ENCODE results near the gene KNDC1.
A peak's percentile ranks its signal among the peaks of the same experiment; 100 is the strongest.

KNDC1 gene

GRCh38 chr10:133123050-133123745, 36.8 kb upstream of the KNDC1 start:
- Histone ChIP-seq H3K9ac (no peak overlapping the region), H3K36me3 (no peaks in the 10 kb centered on the region), H3K27ac (no peak overlapping the region), H4K20me1 (peaks cover 0 to 9% (median 0%) of the 10 kb centered on the region in 11 experiments; a peak in 4 of 22 replicates), H3K4me3 (no peak overlapping the region), H3K9me3 (replicated peaks in 1 of 11) (peaks cover 18 to 31% (median 24%) of the 10 kb centered on the region in 11 experiments), H3K4me1 (peaks cover 11 to 19% (median 14%) of the 10 kb centered on the region in 10 experiments), H3K27me3 (peaks cover 0 to 29% (median 8%) of the 10 kb centered on the region in 11 experiments; a peak in 10 of 22 replicates), H3K4me2 (peak overlapping the region; percentile 14 to 74 (median 59); a peak in 20 of 22 replicates)
- no peak for TF ChIP-seq Cebpa-rat (IDR thresholded peaks at IDR 0.05)

DNA sequence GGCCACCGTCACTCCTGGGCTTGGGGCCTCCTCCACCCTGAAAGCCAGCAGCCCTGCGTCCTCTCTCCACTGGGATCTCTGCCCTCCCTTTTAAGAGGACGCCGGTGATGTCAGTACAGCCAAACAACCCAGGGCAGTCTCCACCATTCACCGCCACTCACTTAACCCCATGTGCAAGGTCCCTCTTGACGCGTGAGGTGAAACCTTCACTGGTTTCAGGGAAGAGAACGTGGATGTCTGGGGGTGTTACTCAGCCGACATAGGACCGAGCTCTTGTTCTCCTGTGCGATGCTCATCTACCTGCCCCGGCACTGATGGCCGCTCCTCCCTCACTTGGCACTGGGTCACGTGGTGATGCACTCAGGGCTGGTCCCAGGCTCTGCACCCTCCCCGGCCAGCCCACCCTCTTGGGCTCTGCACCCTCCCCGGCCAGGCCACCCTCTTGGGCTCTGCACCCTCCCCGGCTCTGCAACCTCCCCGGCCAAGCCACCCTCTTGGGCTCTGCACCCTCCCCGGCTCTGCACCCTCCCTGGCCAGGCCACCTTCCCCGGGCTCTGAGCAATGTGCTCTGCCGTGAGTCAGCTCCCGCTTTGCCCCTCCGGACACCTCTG, 36.2 kb upstream of the KNDC1 start:
- H3K27ac ChIP-seq, result no peak overlapping the region
- H4K20me1 ChIP-seq, result peaks cover 0 to 9% (median 0%) of the 10 kb centered on the region in 11 experiments; a peak in 6 of 22 replicates
- TF ChIP-seq Cebpa-rat (IDR thresholded peaks at IDR 0.05), result no peak
- peaks cover 11 to 19% (median 14%) of the 10 kb centered on the region in 10 experiments for H3K4me1 ChIP-seq
- no peak overlapping the region; a peak in 1 of 22 replicates for H3K4me2 ChIP-seq
- H3K9me3 ChIP-seq (replicated peaks in 1 of 11), result peaks cover 12 to 28% (median 18%) of the 10 kb centered on the region in 11 experiments
- H3K9ac ChIP-seq, result no peak overlapping the region
- H3K27me3 ChIP-seq, result peaks cover 0 to 29% (median 8%) of the 10 kb centered on the region in 11 experiments; a peak in 10 of 22 replicates
- H3K4me3 ChIP-seq, result no peak overlapping the region
- no peaks in the 10 kb centered on the region for H3K36me3 ChIP-seq

DNA sequence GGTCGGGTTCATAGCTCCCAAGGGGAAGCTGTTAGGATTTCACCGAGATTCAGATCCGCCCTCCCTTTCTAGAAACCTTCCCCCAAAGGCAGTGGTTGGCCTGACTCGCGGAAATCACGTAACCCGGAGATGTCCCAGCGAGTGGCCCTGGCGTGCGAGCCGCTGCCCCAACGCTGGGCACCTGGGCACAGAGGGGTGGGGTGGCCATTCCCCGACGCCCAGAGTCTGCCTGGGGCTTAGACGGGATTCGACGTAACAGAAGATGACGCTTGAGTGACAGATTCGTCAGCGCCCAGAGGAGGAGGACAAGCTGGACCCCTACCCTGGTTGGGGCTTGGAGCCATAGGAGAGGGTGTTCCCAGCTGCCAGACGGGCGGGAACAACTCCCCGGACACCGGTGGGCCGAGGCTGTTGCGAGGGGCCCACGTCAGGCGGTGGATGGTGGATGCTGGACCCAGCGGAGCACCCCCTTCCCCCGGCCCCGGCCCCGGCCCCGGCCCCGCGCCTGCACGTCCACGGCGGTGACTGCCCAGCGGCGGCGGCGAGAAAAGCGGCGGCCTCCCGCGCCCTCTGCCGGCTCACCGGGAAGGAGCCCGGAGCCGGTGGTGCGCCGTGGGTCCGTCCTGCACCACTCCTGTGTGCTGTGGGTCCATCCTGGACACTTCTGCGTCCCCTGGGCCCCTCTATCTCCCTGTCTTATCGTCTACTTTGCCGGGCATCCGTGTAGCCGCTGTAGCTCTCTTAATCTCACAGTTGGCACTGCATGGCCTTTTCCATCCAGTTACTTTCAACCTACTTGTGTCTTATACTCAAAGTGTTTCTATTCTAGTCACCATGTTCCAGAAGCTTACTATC, 35.4 kb upstream of the KNDC1 start:
- H4K20me1 ChIP-seq, result peaks cover 0 to 9% (median 0%) of the 10 kb centered on the region in 11 experiments; a peak in 6 of 22 replicates
- 0 out of 22 replicates have a peak overlapping the region, but pooled peaks of 1 of the 11 experiments have one; percentile 9 for H3K4me2 ChIP-seq
- no peak overlapping the region for H3K27ac ChIP-seq
- no peak overlapping the region for H3K9ac ChIP-seq
- H3K27me3 ChIP-seq, result peaks cover 0 to 29% (median 8%) of the 10 kb centered on the region in 11 experiments; a peak in 10 of 22 replicates
- TF ChIP-seq Cebpa-rat (IDR thresholded peaks at IDR 0.05), result no peak
- H3K36me3 ChIP-seq, result no peaks in the 10 kb centered on the region
- peaks cover 11 to 19% (median 14%) of the 10 kb centered on the region in 10 experiments for H3K4me1 ChIP-seq
- H3K4me3 ChIP-seq, result no peak overlapping the region
- peaks cover 5 to 21% (median 11%) of the 10 kb centered on the region in 11 experiments for H3K9me3 ChIP-seq (replicated peaks in 1 of 11)

DNA sequence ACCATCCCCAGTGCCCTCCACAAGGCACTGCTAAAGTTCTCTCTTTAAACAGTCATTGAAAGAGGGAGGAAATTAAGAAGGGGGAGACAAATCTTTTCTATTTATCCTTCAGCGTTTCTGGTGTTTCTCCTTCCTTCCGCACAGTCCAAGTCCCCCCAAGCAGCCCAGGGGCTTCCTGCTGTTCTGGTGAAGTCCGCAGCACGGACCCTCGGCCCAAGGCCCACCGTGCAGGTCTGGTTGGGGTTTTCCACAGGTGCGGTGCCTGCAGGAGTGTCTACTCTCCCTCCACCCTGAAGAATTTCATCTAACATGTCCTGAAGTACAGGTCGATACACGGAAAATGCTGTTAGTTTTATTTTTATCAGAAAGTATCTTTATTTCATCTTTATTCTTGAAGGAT, 34.1 kb upstream of the KNDC1 start:
- Histone ChIP-seq H3K4me1 (peaks cover 11 to 32% (median 24%) of the 10 kb centered on the region in 10 experiments), H3K4me3 (no peak overlapping the region), H4K20me1 (peaks cover 0 to 14% (median 0%) of the 10 kb centered on the region in 11 experiments; a peak in 9 of 22 replicates), H3K27me3 (peaks cover 0 to 30% (median 8%) of the 10 kb centered on the region in 11 experiments; a peak in 10 of 22 replicates), H3K9ac (no peak overlapping the region), H3K36me3 (no peaks in the 10 kb centered on the region), H3K9me3 (replicated peaks in 1 of 11) (peaks cover 0 to 10% (median 0%) of the 10 kb centered on the region in 11 experiments; a peak in 10 of 22 replicates), H3K4me2 (no peak overlapping the region), H3K27ac (no peak overlapping the region)
- no peak for TF ChIP-seq Cebpa-rat (IDR thresholded peaks at IDR 0.05)

- H3K4me1 ChIP-seq, result peaks cover 12 to 39% (median 32%) of the 10 kb centered on the region in 10 experiments
- peaks cover 0 to 37% (median 8%) of the 10 kb centered on the region in 11 experiments; a peak in 13 of 22 replicates for H3K27me3 ChIP-seq
- peaks cover 0 to 22% (median 6%) of the 10 kb centered on the region in 11 experiments; a peak in 11 of 22 replicates for H4K20me1 ChIP-seq
- no peak for TF ChIP-seq Cebpa-rat (IDR thresholded peaks at IDR 0.05)
- H3K36me3 ChIP-seq, result no peaks in the 10 kb centered on the region
- H3K9me3 ChIP-seq (replicated peaks in 1 of 11), result peaks cover 0 to 10% (median 0%) of the 10 kb centered on the region in 11 experiments; a peak in 9 of 22 replicates
- no peak overlapping the region for H3K9ac ChIP-seq
- no peak overlapping the region for H3K4me3 ChIP-seq
- no peak overlapping the region for H3K4me2 ChIP-seq
- H3K27ac ChIP-seq, result no peak overlapping the region
These were observed 33.4 kb upstream of the KNDC1 start for GRCh38 chr10:133126431-133127290.

DNA sequence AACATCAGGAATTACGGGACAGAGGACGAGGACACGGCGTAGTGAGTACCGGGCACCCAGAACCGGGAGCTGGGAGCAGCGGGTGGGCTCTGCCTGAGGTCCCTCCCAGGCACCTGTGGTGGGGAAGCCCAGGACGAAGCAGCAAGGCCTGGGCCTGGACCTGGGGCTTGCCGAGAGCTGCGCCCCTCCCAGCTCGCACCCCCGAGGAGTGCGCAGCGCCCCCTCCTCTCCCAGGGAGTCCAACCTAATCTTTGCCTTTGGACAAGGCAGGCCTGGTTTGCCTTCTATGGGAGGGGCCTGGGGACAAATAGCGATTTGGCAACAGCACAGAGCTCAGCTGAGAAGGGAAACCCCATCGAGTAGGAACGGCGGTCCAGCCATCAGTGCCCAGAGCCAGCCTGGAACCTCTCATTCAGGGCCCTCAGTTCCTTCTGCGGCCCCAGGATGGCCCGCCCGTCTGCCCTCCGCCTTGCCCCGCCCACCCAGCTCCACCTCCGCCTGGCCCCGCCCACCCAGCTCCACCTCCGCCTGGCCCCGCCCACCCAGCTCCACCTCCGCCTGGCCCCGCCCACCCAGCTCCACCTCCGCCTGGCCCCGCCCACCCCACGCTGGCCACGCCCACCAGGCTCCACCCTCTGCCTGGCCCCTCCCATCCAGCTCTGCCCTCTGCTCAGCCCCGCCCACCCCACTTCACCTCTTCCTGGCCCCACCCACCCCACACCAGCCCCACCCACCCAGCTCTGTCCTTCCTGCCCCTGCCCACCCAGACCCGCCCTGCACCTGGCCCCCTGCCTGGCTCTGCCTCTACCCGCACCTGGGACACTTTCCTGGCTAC, 32.5 kb upstream of the KNDC1 start:
- H3K4me1 ChIP-seq, result peaks cover 15 to 39% (median 32%) of the 10 kb centered on the region in 10 experiments
- H3K27ac ChIP-seq, result no peak overlapping the region
- no peak overlapping the region for H3K4me2 ChIP-seq
- H3K4me3 ChIP-seq, result no peak overlapping the region
- no peak for TF ChIP-seq Cebpa-rat (IDR thresholded peaks at IDR 0.05)
- H3K9me3 ChIP-seq (replicated peaks in 1 of 11), result peaks cover 0 to 10% (median 0%) of the 10 kb centered on the region in 11 experiments; a peak in 9 of 22 replicates
- peaks cover 0 to 30% (median 14%) of the 10 kb centered on the region in 11 experiments; a peak in 16 of 22 replicates for H4K20me1 ChIP-seq
- no peak overlapping the region for H3K9ac ChIP-seq
- H3K27me3 ChIP-seq, result peaks cover 0 to 46% (median 16%) of the 10 kb centered on the region in 11 experiments; a peak in 13 of 22 replicates
- no peaks in the 10 kb centered on the region for H3K36me3 ChIP-seq
